DND-41 (cell line): ENCODE results near the gene DNHD1.
"Not testable (repeated sequence)": the region's sequence is repeated elsewhere in the genome, so short reads cannot be mapped to it uniquely, and the experiment has no call there.

Source experiments
- ATAC-seq: fragments of 200-7000 bp; cut with Tn5 transposase; 3 replicates; pipeline ENCODE4 v1.9.1; 2021; ENCODE audit warnings: low read depth; ENCODE audit not compliant: insufficient read depth
- DNase-seq: peaks from one replicate; pipeline ENCODE4 v3.0.0-alpha.2; 2020
- H2AFZ ChIP-seq: 2 replicates; pipeline ENCODE4 v1.6.0; 2012; ENCODE audit warnings: low read depth, low read length
- H3K27ac ChIP-seq: 2 replicates; pipeline ENCODE4 v1.5.1; 2012; ENCODE audit warnings: low read length, inconsistent platforms
- H3K27me3 ChIP-seq: fragments of 200-600 bp; sonication (generic); 2 replicates; pipeline ENCODE4 v1.6.0; 2012; ENCODE audit warnings: low read length, mild to moderate bottlenecking, inconsistent platforms; ENCODE audit not compliant: insufficient read depth, poor library complexity
- H3K36me3 ChIP-seq: 2 replicates; pipeline ENCODE4 v1.5.1; 2012; ENCODE audit warnings: low read length, inconsistent platforms; ENCODE audit not compliant: insufficient read depth
- H3K4me1 ChIP-seq: 2 replicates; pipeline ENCODE4 v1.5.1; 2012; ENCODE audit warnings: mild to moderate bottlenecking, low read length; ENCODE audit not compliant: insufficient read depth
- H3K4me2 ChIP-seq: 2 replicates; pipeline ENCODE4 v1.6.0; 2012; ENCODE audit warnings: mild to moderate bottlenecking, moderate library complexity, low read length, inconsistent platforms; ENCODE audit not compliant: insufficient read depth
- H3K4me3 ChIP-seq, 2 experiments: fragments of 200-600 bp in 1 of 2; shearing (Covaris generic) in 1 of 2; 2 replicates each; pipeline ENCODE4 v1.5.1; 2012 to 2016; ENCODE audit warnings: inconsistent platforms in 2 of 2, low read length in 2 of 2, mild to moderate bottlenecking in 2 of 2, low read depth in 1 of 2, moderate library complexity in 1 of 2
- H3K79me2 ChIP-seq: 2 replicates; pipeline ENCODE4 v1.6.0; 2012; ENCODE audit warnings: low read length, inconsistent platforms; ENCODE audit not compliant: insufficient read depth
- H3K9ac ChIP-seq: 2 replicates; pipeline ENCODE4 v1.6.0; 2012; ENCODE audit warnings: low read depth, mild to moderate bottlenecking, inconsistent platforms, low read length, moderate library complexity
- H3K9me3 ChIP-seq: 2 replicates; pipeline ENCODE4 v1.5.1; 2012; ENCODE audit warnings: low read length, moderate library complexity, mild to moderate bottlenecking, inconsistent platforms; ENCODE audit not compliant: insufficient read depth, severe bottlenecking
- H4K20me1 ChIP-seq: 2 replicates; pipeline ENCODE4 v1.6.0; 2012; ENCODE audit warnings: low read length; ENCODE audit not compliant: insufficient read depth
- EZH2 ChIP-seq: IDR thresholded peaks from 3 replicates; pipeline ENCODE4 v1.6.1; 2012; ENCODE audit warnings: borderline replicate concordance, low read depth, mild to moderate bottlenecking, moderate library complexity, low read length, inconsistent platforms; ENCODE audit not compliant: severe bottlenecking
- TF ChIP-seq, protein P1 (sequence below): IDR thresholded peaks from 2 replicates; pipeline ENCODE4 v1.5.1; 2012; ENCODE audit warnings: borderline replicate concordance, low read length, moderate library complexity, mild to moderate bottlenecking; ENCODE audit not compliant: poor library complexity, severe bottlenecking; ENCODE audit errors: extremely low read depth

Gene DNHD1

DNA sequence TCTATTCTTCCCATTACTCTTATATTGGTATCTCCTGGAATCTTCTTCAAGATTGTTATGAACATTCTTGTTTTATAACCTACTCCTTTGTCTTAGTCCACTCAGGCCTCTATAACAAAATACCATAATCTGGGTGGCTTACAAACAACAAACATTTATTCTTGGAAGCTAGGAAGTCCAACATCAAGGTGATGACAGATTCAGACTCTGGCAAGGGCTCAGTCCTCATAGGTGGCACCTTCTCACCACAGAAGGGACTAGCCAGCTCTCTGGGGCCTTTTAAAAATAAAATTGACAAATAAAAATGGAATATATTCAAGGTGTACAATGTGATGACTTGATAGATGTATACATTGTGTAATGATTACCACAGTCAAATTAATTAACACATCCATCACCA, 19.8 kb downstream of the DNHD1 start:
- Histone ChIP-seq H3K36me3 (peaks cover 3% of the 10 kb centered on the region; the same call in 1 of the 2 replicates), H3K9ac (no peak overlapping the region), H3K9me3 (no peaks in the 10 kb centered on the region), H3K4me3 (no peak overlapping the region), H3K4me2 (no peak overlapping the region), H3K4me1 (no peaks in the 10 kb centered on the region), H2AFZ (no peak overlapping the region), H4K20me1 (no peaks in the 10 kb centered on the region), H3K79me2 (no peaks in the 10 kb centered on the region), H3K27ac (no peak overlapping the region), H3K27me3 (no peaks in the 10 kb centered on the region)
- DNase-seq (no peak), ATAC-seq (no peak)
- no peak for TF ChIP-seq EZH2
- TF ChIP-seq, protein P1, sequence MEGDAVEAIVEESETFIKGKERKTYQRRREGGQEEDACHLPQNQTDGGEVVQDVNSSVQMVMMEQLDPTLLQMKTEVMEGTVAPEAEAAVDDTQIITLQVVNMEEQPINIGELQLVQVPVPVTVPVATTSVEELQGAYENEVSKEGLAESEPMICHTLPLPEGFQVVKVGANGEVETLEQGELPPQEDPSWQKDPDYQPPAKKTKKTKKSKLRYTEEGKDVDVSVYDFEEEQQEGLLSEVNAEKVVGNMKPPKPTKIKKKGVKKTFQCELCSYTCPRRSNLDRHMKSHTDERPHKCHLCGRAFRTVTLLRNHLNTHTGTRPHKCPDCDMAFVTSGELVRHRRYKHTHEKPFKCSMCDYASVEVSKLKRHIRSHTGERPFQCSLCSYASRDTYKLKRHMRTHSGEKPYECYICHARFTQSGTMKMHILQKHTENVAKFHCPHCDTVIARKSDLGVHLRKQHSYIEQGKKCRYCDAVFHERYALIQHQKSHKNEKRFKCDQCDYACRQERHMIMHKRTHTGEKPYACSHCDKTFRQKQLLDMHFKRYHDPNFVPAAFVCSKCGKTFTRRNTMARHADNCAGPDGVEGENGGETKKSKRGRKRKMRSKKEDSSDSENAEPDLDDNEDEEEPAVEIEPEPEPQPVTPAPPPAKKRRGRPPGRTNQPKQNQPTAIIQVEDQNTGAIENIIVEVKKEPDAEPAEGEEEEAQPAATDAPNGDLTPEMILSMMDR, result no peak

GRCh38 chr11:6520265-6520664, 23.2 kb downstream of the DNHD1 start:
- Histone ChIP-seq H3K4me2 (no peak overlapping the region), H3K27ac (no peak overlapping the region), H3K79me2 (no peaks in the 10 kb centered on the region), H3K36me3 (peaks cover 3% of the 10 kb centered on the region; the same call in 1 of the 2 replicates), H2AFZ (no peak overlapping the region), H3K27me3 (no peaks in the 10 kb centered on the region), H3K4me1 (no peaks in the 10 kb centered on the region), H4K20me1 (no peaks in the 10 kb centered on the region), H3K4me3 (no peak overlapping the region), H3K9ac (no peak overlapping the region), H3K9me3 (no peaks in the 10 kb centered on the region)
- ATAC-seq (no peak), DNase-seq (no peak)
- TF ChIP-seq, protein P1, result no peak
- no peak for TF ChIP-seq EZH2

DNA sequence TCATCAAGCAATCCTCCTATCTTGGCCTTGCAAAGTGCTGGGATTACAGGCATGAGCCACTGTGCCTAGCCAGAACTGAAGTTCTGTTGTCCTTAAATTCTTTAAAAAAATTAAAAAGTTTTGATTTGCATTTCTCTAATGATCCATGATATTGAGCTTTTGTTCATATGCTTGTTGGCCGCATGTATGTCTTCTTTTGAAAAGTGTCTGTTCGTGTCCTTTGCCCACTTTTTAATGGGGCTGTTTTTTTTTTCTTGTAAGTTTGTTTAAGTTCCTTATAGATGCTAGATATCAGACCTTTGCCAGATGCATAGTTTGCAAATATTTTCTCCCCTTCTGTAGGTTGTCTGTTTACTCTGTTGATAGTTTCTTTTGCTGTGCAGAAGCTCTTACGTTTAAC, 24.9 kb downstream of the DNHD1 start:
- not testable (repeated sequence) for ATAC-seq, H3K4me1 ChIP-seq, H3K36me3 ChIP-seq, H4K20me1 ChIP-seq, H3K27ac ChIP-seq, DNase-seq, H3K79me2 ChIP-seq, H3K4me3 ChIP-seq, H3K9me3 ChIP-seq, H2AFZ ChIP-seq, H3K27me3 ChIP-seq, H3K9ac ChIP-seq, H3K4me2 ChIP-seq

DNA sequence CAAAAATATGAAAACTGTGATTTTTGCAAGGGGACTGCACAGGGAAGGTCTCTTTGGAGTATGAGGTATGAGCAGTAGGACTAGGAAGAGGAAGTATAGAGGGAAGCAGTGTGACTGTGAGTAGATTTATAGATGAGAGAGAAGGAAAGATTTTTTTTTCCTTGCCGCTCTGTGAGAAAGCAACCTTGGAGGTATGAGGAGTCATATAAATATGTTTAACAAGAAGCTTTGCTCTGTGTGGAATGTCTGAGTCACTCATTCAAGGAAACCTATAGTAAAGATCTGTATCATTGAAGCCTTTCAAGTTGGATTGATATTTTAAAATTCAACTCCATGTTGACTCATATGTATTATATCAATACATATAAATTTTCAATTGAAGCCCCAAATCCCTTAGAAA, 26.2 kb downstream of the DNHD1 start:
- Histone ChIP-seq H3K36me3 (peaks cover 3% of the 10 kb centered on the region; the same call in 1 of the 2 replicates), H3K4me2 (no peak overlapping the region), H2AFZ (no peak overlapping the region), H3K27ac (no peak overlapping the region), H3K9ac (no peak overlapping the region), H3K9me3 (no peaks in the 10 kb centered on the region), H3K79me2 (no peaks in the 10 kb centered on the region), H3K27me3 (no peaks in the 10 kb centered on the region), H3K4me1 (no peaks in the 10 kb centered on the region), H3K4me3 (no peak overlapping the region), H4K20me1 (no peaks in the 10 kb centered on the region)
- DNase-seq, result no peak
- ATAC-seq, result no peak
- no peak for TF ChIP-seq EZH2
- TF ChIP-seq, protein P1, result no peak
